GM19463 (cell line): ENCODE measurements around the gene CLN5.

Source experiments
- ATAC-seq: cut with Tn5 transposase; IDR thresholded peaks from one replicate; pipeline ENCODE4 v1.9.1; 2021; ENCODE audit warnings: mild to moderate bottlenecking, moderate library complexity; ENCODE audit not compliant: unreplicated experiment

The CLN5 gene

DNA sequence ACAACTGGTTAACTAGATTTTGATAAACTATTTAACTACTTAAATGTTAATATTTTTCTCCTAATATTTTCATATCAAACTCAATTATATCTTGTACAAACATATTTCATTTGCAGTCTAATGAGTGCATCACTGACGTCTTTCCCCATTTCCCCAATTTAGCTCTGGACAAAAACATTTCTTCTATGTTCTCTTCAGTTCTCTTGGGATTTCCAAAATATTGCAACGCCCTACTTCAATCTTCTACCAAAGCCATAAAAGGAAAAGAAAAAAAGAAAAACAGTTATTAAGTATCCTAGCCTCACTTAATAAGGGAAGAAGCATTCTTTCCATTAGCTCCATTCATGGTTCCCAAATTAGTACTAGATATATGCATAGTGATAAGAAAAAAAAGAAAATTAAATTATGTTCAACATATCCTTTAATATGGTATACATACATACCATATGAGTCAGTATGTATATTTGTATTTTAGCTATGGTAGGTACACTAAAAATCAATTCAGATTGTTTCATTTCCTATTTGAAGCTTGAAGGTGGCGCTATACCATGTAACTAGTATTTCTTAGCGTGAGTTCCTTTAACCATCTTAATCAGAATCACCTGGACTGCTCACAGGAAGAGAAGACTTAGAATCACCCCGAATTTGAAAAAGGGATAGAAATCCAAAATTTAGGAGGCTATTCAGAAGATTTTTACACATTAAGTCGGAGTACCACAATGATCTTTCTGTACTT lies 25.2 kb downstream of the CLN5 start:
- ATAC-seq, result no peak

DNA sequence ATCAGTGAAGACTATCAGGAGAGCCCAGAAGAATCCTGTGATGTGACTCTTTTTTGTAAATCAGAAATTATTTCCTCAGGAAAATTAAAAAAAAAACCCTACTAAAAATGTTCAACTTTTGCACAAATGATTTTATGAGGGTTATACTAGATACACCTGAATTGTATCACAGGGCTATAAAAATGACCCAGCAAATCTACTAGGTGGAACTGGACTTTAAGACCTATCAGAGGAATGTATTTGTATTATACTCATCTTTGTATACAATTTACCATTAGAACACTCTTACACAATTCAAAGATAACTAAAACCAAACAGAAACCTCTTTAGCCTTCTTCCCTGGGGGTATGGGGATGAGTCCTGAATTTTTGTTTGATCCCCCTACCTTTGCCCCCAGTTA lies 27.9 kb downstream of the CLN5 start:
- ATAC-seq, result no peak

DNA sequence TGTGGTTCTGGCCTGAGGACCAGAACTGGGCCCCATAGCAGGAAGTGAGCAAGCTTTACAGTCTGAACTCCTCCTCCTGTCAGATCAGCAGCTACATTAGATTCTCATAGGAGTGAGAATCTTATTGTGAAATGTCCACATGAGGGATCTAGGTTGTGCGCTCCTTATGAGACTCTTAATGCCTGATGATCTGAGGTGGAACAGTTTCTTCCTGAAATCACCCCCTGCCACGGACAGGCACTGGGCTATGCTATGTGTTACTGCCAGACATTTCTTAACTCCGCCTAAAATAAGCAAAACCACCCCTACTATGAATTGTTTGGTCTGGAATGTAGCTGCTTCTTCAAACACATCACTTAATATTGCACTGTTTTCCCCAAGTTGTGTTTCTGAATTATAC lies 30.5 kb downstream of the CLN5 start:
- ATAC-seq, result no peak

DNA sequence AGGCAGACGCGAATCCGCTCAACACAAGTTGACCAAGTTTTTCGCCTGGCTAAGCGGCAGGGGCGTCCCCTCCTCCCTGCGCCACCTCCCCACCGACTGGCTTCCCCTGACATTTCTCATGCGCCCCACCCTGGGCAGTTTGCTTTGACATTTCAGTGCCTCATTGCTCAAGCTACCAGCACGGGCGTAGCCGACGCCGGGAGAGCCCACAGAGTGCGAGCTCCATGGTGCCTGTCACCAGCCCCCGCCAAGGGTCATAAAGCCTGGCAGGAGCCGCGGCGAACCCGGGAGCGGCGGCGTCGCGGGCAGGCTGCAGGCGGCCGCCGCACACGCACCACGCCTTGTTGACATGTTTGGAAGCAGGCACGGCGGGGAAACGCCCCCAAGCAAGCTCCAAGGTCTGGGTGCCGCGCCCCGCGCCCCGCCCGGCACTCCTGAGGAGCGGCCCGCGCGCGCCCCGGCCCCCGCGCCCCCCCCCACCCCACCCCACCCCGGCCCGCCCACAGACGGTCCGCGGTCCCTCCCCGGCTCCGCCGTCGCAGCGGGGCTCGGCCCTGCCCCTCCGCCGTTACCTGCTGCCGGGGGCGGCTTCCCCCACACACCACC lies 34.5 kb downstream of the CLN5 start:
- peak; percentile 59 for ATAC-seq

DNA sequence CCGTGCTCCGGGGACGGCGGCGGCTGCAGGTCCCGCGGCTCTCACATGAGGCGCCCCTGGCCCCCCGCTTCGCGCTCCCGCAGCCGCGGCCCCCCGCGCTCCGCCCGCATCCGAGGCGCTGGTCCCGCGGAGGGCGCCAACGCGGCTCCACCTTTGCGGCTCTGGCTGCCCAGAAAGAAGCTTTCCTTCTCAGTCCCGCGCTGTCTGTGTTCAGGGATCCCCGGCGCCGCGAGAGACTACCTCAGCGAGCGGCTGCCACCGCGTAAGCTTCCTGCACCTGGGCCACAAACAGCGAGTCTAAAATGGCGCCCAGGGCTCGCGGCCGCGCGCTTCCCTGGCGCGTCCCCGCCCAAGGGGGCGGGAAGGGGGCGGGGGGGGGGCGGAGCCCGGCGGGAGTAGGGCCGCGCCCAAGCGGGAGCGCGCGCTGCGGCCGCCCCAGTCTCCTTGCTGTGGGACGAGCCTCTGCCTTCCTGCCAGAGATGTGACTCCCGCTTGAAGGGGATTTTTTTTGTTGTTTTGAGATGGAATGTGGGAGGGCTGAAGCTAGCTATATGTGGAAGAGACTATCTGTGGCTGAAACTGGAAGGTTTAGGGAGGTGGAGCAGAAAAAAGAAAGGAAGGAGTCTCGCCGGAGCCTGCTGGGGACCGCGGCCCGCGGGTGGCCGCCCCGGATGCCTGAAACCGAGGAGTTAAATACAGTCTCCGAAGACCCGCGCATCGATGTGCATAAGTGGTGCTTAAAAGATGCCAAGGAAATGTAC lies 35.2 kb downstream of the CLN5 start, which contains the start of gene FBXL3:
Gene FBXL3 (minus strand): TSS at position 299 of the 761 bp plus-strand sequence. CDS start 5,299 bp downstream, outside the sequence.
- ATAC-seq, result peak; percentile 50

DNA sequence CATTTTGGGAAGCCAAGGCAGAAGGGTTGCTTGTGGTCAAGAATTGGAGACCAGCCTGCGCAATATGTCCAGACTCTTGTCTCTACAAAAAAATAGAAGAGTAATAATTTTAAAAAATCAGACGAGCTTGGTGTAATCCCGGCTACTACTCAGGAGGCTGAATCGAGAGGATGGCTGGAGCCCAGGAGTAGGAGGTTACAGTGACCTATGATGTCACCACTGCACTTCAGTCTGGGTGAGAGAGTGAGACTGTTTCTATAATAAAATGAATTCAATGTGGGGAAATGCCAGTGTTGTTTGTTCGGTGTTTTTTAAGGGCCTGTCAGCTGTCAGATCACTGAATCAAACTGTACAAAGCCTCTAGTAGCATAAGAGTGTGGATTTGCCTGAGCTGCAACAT lies 36.3 kb downstream of the CLN5 start:
- no peak for ATAC-seq

DNA sequence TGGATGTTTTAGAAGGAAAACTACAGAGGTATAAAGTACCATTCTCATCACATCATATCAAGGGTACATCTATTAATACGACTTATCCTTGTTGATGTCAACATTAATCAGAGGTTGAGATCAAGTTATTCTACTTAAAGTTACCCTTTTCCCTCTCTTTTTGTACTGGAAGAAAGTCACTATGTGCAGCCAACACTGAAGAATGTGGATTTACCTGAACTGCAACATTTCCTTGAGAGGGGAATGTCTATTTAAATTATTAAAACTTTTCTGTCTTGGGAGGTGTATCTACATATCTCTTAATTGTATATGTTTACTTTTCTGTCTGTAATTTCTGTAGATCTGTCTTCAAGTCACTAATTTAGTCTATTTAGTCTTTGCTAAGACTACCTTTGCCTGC lies 37.6 kb downstream of the CLN5 start:
- ATAC-seq, result no peak

DNA sequence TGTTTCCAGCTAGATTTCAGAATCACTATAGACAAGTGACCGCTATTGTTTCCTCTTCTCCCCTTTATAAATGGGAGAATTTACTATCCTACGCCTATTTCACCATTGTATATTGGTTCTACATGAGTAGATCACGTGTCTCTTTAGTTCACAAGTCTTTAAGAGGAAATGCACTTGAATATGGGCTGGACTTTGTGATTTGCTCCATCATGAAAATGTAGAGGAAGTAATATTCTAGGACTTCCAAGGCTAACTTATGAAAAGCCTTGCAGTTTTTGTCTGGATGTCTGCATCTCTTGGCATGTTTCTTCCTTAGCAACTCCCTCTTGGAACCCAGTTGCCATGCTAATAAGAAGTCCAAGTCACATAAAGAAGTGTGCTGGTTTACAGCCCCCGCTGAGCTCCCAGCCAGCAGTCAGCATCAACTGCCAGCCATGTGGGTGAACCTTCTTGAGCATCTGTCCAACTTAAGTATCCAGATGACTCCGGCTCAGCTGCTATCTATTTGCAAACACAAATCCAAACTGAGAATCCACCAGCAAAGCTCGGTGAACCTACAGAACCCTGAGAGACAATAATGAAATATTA lies 39.9 kb downstream of the CLN5 start:
- ATAC-seq, result no peak

DNA sequence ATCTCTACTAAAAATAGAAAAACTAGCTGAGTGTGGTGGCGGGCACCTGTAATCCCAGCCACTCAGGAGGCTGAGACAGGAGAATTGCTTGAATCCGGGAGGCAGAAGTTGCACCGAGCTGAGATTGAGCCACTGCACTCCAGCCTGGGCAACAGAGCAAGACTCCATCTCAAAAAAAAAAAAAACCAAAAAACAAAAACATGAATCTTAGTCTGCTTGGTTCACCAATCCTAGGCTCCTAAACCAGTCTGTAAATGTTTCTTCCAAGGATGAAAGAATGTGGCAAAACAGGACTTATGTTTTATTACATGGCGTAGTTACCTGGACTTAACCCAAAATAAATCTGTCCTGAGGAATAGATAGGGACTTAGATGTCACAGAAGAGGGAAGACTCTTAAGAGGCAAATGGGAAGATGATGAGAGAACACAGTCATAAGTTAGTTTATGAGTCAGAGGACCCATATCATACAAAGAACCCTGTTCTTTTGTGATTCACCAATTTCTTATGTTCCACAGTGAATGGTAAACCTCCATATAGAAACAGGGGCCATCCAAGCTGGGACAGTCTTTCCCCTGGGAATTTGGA lies 41.9 kb downstream of the CLN5 start:
- ATAC-seq, result no peak

DNA sequence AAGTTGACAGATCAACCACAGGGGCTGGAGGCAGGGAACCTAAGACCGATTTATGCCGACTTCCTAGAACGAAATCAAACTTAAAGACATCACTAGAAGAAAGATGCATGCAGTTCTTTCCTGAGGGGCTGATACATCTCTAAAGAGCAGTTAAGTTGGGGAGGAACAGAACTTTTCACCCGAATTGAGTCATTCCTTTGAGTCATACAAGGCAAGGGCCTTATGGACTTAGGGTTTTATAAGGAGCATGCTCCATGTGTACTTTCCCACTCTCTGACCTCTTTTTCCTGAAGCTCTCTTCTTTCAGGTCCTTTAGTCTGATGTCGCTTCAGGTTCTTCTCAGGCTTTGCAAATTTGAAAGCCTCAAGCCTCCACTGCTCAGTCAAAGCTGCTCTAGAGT lies 43.0 kb downstream of the CLN5 start:
- no peak for ATAC-seq

DNA sequence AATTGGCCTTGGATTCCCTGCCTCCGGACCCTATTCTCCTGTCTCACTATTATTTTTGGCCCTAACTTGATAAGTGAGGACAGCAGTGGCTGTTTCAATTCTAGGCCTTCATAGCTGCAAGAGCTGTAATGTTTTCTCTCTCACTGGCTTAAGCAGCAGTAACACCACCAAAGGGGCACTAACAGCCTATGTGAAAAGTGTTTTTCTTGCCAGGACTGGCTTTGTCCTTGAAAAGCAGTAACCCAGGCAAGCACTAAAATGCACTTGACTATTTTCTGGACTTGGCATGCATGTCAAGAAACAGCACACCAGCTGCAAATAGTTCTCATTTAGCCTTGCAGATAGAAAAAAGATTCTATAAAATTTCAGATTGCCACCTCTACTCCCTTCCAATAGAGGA lies 44.4 kb downstream of the CLN5 start:
- ATAC-seq, result no peak

DNA sequence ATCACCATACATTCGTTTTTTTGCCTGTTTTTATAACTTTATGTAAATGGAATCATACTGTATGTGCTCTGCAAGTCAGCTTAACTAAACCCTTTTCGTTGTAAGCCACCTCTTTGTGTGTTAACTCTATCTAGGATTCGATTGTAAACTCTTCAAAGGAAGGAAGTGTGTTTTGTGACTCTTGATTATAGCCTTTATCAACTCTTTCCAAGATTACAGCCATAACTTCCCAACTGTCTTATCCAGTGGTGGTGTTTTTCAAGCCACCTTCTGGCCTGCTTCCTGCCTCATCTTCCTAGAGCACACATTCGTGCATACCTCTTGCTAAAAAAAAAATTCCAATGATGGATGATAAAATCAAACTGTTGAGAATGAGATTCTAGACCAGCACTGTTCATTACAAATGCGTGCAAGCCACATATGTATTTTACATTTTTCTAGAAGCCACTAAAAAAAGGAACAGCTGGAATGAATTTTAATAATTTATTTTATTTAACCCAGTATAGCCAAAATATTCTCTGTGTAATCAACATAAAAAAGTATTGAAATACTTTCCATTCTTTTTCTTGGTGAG lies 47.1 kb downstream of the CLN5 start:
- no peak for ATAC-seq

DNA sequence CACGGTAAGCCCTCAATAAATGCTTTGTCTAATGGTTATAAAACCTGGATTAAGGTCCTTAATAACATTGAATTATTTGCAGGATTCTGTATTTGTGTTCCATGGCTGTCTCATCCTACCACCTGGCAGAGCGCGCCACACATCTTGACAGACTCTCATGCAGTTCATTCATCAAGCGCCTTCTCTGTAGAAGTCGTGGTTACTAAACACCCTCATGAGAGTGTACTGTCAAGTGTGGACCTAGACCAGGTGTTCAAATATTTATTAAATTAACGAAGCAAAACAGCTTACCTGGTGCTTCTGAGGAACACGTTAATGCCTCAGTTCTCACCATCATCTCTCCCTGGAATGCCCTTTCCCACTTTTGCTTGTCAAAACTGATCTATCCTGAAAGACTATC lies 48.2 kb downstream of the CLN5 start:
- ATAC-seq, result no peak

DNA sequence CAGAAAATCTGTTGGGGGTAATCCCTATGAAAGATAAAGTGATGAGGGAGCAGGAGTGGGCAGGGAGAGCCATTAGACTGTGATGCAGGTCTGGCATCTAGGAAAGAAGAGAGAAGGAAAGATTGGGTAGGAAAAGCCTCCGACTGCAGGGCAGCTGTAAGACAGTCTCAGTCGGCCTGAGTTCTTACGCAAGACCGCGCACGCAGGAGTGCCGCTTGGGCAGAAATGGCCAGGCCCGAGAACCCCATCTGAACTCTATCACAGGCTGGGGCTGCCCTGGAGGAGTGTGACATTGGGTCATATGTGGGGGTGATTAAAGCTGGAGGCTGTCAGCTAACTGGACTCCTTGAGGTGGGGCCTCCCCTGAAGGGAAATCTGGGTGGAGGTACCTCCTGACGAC lies 49.0 kb downstream of the CLN5 start:
- no peak for ATAC-seq

DNA sequence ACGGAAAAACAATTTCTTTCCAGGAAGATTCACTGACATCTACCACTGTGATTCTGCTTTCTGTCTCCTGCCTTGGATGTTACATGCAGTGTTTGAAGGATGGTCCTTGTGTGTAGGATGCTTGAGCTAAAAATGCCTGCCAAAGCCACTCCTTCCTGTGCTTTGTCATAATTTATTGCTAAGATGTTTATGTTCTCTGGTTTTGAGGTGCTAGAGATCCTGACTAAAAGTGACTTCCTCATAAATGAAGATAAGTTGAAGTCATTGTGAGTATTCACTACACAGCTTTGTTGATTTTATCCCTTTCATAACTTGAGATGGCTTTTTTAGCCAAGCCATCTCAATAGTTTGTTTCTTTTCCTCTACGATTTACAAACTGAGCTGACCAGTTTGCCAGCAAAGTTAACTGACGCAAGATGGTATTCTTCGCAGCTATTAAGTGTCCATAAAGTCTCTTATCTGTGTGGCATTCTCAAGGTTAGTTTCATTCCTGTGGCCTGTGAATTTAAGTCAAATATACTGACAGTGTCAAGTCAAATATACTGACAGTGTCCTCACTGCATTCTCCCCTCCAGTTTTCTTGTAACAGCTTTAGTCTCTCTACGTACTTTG lies 50.8 kb downstream of the CLN5 start:
- ATAC-seq, result no peak

DNA sequence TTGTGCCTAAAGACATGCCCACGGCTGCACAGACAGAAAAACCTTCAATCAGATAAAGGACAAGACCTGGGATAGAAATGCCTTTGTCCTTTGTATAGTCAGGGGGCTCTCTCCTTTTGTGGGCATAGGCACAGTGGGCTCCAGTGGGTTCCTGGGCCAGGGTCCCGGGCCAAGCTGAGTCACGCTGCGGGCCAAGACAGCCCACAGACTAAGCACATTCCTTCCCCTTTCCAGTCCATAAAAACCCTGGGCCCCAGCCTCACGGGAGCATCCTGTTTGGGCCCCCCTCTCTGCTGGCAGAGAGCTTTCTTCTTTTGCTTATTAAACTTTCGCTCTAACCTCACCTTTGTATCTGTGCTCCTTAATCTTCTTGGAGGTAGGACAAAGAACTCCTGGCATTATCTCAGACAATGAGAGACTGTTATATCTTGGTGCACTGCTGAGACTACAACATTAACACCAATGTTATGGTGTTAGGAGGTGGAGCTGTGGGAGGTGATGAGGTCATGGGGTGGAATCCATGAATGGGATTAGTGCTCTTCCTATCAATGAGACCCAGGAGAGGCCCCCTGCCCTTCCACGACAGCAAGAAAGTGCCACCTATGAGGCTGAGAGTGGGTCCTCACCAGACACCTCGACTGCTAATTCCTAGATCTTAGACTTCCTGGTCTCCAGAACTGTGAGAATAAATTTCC lies 55.9 kb downstream of the CLN5 start:
- no peak for ATAC-seq

DNA sequence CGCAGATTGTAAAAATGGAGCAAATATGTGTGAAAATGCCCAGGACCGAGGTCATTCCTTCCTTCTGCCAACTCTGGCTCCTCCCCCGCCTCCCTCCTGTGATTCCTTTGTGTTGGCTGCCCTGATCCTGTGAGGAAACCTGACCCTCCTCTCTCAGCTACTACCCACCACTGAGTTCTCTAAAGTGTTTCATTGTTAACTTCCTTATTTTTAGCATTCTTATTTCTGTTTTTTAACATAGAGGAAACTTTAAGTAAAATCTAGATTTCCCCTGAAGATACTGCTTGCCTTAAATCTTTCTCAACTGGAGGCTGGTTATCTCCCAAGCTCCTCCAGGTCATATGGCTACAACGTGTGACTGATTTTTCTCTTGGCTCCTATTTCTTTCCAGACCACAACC lies 56.8 kb downstream of the CLN5 start:
- no peak for ATAC-seq

DNA sequence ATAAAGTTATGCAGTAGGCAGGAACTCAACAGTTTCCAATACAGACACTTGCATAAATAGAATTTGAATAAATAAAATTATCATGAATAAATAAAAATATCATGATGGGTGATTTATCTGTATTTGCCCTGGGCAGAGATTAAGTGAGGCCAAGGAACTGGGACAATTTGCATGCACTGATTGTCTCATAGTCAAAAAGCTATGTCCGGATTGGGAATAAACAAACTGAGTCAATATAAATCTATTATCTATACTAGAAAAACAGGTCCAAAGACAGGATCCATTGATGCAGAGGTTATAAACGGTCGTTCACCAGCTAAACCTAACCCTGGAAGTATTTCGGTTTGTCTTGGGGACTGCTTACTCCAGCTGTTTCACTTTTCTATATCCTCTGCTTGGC lies 61.3 kb downstream of the CLN5 start:
- ATAC-seq, result no peak
